HFFc6 (cell line): ENCODE results near the gene CPA2. TPM values are rescaled to one million over a fixed set of nuclear protein-coding genes. Genes with fewer than 3 reads are reported as not detected.

Source experiments
- DNase-seq: peaks from one replicate; pipeline ENCODE4 v3.0.0-alpha.2; 2018
- H3K27ac Mint-ChIP-seq: 2 replicates; pipeline ENCODE4 v1.8.0; 2020; ENCODE audit warnings: mild to moderate bottlenecking, mixed read lengths
- H3K27me3 Mint-ChIP-seq: 2 replicates; pipeline ENCODE4 v1.8.0; 2021; ENCODE audit warnings: mild to moderate bottlenecking, moderate library complexity, mixed read lengths; ENCODE audit not compliant: insufficient read depth
- H3K36me3 Mint-ChIP-seq: 2 replicates; pipeline ENCODE4 v1.8.0; 2021; ENCODE audit warnings: low read depth, mixed read lengths
- H3K4me1 Mint-ChIP-seq: 2 replicates; pipeline ENCODE4 v1.8.0; 2020; ENCODE audit warnings: low read depth, mixed read lengths
- H3K4me3 Mint-ChIP-seq: 2 replicates; pipeline ENCODE4 v1.8.0; 2020; ENCODE audit warnings: mild to moderate bottlenecking, moderate library complexity, mixed read lengths
- H3K9me3 Mint-ChIP-seq: 2 replicates; pipeline ENCODE4 v1.8.0; 2020; ENCODE audit warnings: mild to moderate bottlenecking, mixed read lengths
- CTCF ChIP-seq: fragments of 200-600 bp; sonication (generic); IDR thresholded peaks from 2 replicates; pipeline ENCODE4 v1.5.0; 2021; ENCODE audit warnings: antibody characterized with exemption, mild to moderate bottlenecking
- total RNA-seq, 6 experiments: library from RNA; stranded (reverse); fragmentation: NEBNext Ultra II Directional; extraction: Animal tissue kit (Norgen Biotek cat#: 25700); gene quantifications; 2 replicates in 1 of 6; 3 replicates in 5 of 6; pipeline ENCODE4 v1.2.3, GENCODE V29; 2021

CPA2 gene
- total RNA-seq, 6 experiments from 2014 or later, result not detected

GRCh38 chr7:130281260-130281659 lies 14.6 kb downstream of the CPA2 start:
- H3K4me3 Mint-ChIP-seq, result no peak overlapping the region
- H3K36me3 Mint-ChIP-seq, result no peaks in the 10 kb centered on the region
- no peak for DNase-seq
- TF ChIP-seq CTCF, result no peak
- H3K27ac Mint-ChIP-seq, result no peak overlapping the region
- peaks cover 28% of the 10 kb centered on the region for H3K4me1 Mint-ChIP-seq
- H3K27me3 Mint-ChIP-seq, result peaks cover 14% of the 10 kb centered on the region
- no peaks in the 10 kb centered on the region for H3K9me3 Mint-ChIP-seq

GRCh38 chr7:130286881-130287280 lies 20.2 kb downstream of the CPA2 start:
- H3K36me3 Mint-ChIP-seq, result peaks cover 7% of the 10 kb centered on the region; the same call in 1 of the 2 replicates
- H3K9me3 Mint-ChIP-seq, result no peaks in the 10 kb centered on the region
- peaks cover 28% of the 10 kb centered on the region for H3K4me1 Mint-ChIP-seq
- no peak overlapping the region for H3K4me3 Mint-ChIP-seq
- TF ChIP-seq CTCF, result no peak
- H3K27me3 Mint-ChIP-seq, result peaks cover 16% of the 10 kb centered on the region
- no peak overlapping the region for H3K27ac Mint-ChIP-seq
- no peak for DNase-seq

- Mint-ChIP-seq H3K27ac (no peak overlapping the region), H3K36me3 (peaks cover 7% of the 10 kb centered on the region; the same call in 1 of the 2 replicates), H3K4me1 (peaks cover 41% of the 10 kb centered on the region), H3K4me3 (no peak overlapping the region), H3K9me3 (no peaks in the 10 kb centered on the region), H3K27me3 (peaks cover 9% of the 10 kb centered on the region)
- no peak for DNase-seq
- TF ChIP-seq CTCF, result no peak
Observed at GRCh38 chr7:130288168-130288567, 21.5 kb downstream of the CPA2 start.

- Mint-ChIP-seq H3K36me3 (peaks cover 7% of the 10 kb centered on the region; the same call in 1 of the 2 replicates), H3K4me3 (no peak overlapping the region), H3K27ac (no peak overlapping the region), H3K9me3 (no peaks in the 10 kb centered on the region), H3K27me3 (peaks cover 8% of the 10 kb centered on the region), H3K4me1 (peaks cover 48% of the 10 kb centered on the region)
- TF ChIP-seq CTCF, result no peak
- no peak for DNase-seq
Observed at GRCh38 chr7:130288829-130289228, 22.2 kb downstream of the CPA2 start.

GRCh38 chr7:130289478-130289877 lies 22.8 kb downstream of the CPA2 start:
- peaks cover 7% of the 10 kb centered on the region for H3K36me3 Mint-ChIP-seq
- H3K27me3 Mint-ChIP-seq, result peaks cover 3% of the 10 kb centered on the region
- no peak overlapping the region for H3K27ac Mint-ChIP-seq
- H3K4me3 Mint-ChIP-seq, result no peak overlapping the region
- no peak for DNase-seq
- H3K9me3 Mint-ChIP-seq, result no peaks in the 10 kb centered on the region
- peaks cover 54% of the 10 kb centered on the region for H3K4me1 Mint-ChIP-seq
- no peak for TF ChIP-seq CTCF

- no peak for TF ChIP-seq CTCF
- H3K27me3 Mint-ChIP-seq, result peaks cover 7% of the 10 kb centered on the region
- peaks cover 4% of the 10 kb centered on the region; the same call in 1 of the 2 replicates for H3K9me3 Mint-ChIP-seq
- peaks cover 64% of the 10 kb centered on the region for H3K4me1 Mint-ChIP-seq
- H3K27ac Mint-ChIP-seq, result 0 out of 2 replicates have a peak overlapping the region, but pooled peaks have one; percentile 48
- 0 out of 2 replicates have a peak overlapping the region, but pooled peaks have one; percentile 15 for H3K4me3 Mint-ChIP-seq
- DNase-seq, result peak; percentile 15
- H3K36me3 Mint-ChIP-seq, result peaks cover 11% of the 10 kb centered on the region
Observed at GRCh38 chr7:130290745-130291144, 24.1 kb downstream of the CPA2 start.
